Jurkat, Clone E6-1 (cell line): ENCODE results near the gene ZCCHC2.

Experiments used
- DNase-seq: peaks from one replicate; pipeline ENCODE4 v3.0.0-alpha.2; 2011; ENCODE audit warnings: low read depth, low spot score
- H3K4me3 ChIP-seq: 2 replicates; pipeline ENCODE4 v1.5.1; 2011; ENCODE audit warnings: mild to moderate bottlenecking, low read length, control low read depth, moderate library complexity

The ZCCHC2 gene

DNA sequence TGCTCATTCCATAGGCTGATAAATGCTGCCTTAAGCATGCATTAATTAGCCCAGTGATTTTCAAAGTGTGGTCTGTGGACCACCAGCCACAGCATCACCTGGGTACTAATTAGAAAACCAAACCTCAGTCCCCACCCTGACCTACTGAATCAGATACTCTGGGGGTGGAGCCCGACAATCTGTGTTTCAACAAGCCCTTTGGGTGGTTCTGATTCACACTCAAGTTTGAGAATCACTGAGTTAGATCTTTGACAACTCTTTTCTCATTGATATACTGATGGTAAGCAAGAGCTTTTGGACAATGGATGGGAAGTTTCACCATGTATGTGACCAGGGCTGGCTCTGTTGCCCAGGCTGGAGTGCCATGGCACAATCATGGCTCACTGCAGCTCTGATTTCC lies 95.9 kb downstream of the ZCCHC2 start:
- no peak overlapping the region for H3K4me3 ChIP-seq
- DNase-seq, result no peak

DNA sequence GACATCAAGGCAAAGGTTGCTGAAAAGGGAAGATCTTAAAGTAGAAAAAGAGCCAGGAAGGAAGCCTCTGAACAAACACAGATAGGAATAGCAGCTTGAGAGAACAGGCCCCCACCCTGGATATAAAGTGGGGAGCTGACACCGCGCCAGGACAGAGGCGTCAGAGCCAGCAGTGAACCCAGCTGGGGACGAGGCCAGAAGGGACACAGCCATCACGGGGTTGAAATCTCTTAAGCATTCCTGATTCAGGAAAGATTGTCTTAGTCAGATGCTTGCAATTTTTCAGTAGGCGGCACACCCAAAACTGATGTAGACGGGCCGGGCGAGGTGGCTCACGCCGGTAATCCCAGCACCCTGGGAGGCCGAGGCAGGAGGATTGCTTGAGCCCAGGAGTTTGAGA lies 98.7 kb downstream of the ZCCHC2 start:
- no peak for DNase-seq
- H3K4me3 ChIP-seq, result no peak overlapping the region

DNA sequence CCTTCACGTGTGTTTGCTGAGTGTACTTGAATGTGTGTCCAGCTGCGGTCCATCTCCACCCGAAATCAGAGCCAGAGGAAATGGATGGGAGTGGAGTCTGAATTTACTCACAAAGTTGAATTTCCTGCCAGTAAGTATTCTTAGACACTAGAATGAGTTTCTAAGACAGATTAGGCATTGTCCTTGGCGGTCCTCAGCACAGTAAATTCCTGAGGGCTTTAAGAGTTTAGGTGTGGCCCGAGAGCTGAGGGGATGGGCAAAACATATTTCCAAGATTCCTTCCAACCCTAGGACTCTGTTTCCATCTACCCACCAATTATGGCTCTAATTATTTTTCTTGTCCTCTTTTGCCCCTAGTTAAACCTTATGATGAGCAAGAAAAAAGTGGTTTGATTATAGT lies 102.2 kb downstream of the ZCCHC2 start:
- DNase-seq, result no peak
- H3K4me3 ChIP-seq, result no peak overlapping the region
